Lung (tissue), 12 donors: ENCODE data around the gene ANKLE2. TPM values are rescaled to one million over a fixed set of nuclear protein-coding genes. Genes with fewer than 3 reads are reported as not detected.

Experiments used
- ATAC-seq: fragments of 200-7000 bp; cut with Tn5 transposase; one replicate; pipeline ENCODE4 v1.9.1; 2020; ENCODE audit warnings: moderate number of reproducible peaks; ENCODE audit not compliant: insufficient read depth, low FRiP score
- DNase-seq, 3 donors: peaks; one replicate each; pipeline ENCODE4 v3.0.0-alpha.2; 2013 to 2017
- H3K27ac ChIP-seq, 2 donors: one replicate each; pipeline ENCODE4 v1.5.1; 2013; ENCODE audit warnings: mild to moderate bottlenecking in 2 of 2, moderate library complexity in 2 of 2, control low read depth in 1 of 2, inconsistent platforms in 1 of 2, low read depth in 1 of 2, low read length in 1 of 2
- H3K27me3 ChIP-seq, 3 donors: one replicate each; pipeline ENCODE4 v1.5.1; 2013; ENCODE audit warnings: low read length in 2 of 3; ENCODE audit not compliant: control insufficient read depth in 3 of 3, insufficient read depth in 3 of 3
- H3K36me3 ChIP-seq, 4 donors: one replicate each; pipeline ENCODE4 v1.5.1; 2013; ENCODE audit warnings: low read length in 4 of 4, mild to moderate bottlenecking in 1 of 4, moderate library complexity in 1 of 4; ENCODE audit not compliant: control insufficient read depth in 4 of 4, insufficient read depth in 4 of 4
- H3K4me1 ChIP-seq, 5 donors: one replicate each; pipeline ENCODE4 v1.5.1; 2013; ENCODE audit warnings: low read length in 5 of 5, mild to moderate bottlenecking in 2 of 5, moderate library complexity in 1 of 5; ENCODE audit not compliant: control insufficient read depth in 5 of 5, insufficient read depth in 5 of 5
- H3K4me3 ChIP-seq: one replicate; pipeline ENCODE4 v1.5.1; 2013; ENCODE audit warnings: mild to moderate bottlenecking, control low read depth, moderate library complexity
- H3K9ac ChIP-seq, 2 donors: one replicate each; pipeline ENCODE4 v1.5.1; 2013; ENCODE audit warnings: low read length in 2 of 2, control low read depth in 1 of 2; ENCODE audit not compliant: insufficient read depth in 1 of 2
- H3K9me3 ChIP-seq, 4 donors: one replicate each; pipeline ENCODE4 v1.5.1; 2013; ENCODE audit warnings: low read length in 3 of 4, mild to moderate bottlenecking in 1 of 4, moderate library complexity in 1 of 4; ENCODE audit not compliant: control insufficient read depth in 4 of 4, insufficient read depth in 3 of 4
- CTCF ChIP-seq: IDR thresholded peaks from 2 replicates; pipeline ENCODE4 v1.5.1; 2012; ENCODE audit warnings: mild to moderate bottlenecking; ENCODE audit errors: control extremely low read depth, extremely low read depth
- WGBS, 2 donors: extraction: QIAGEN DNeasy Blood & Tissue Kit; methylation state at CpG; one replicate each; pipeline ENCODE4 v1.1.7; 2013; 5-methylcytosine and 5-hydroxymethylcytosine counted together
- polyA plus RNA-seq, 2 donors: library from polyadenylated mRNA; stranded (reverse); fragments of 200-250 nt; gene quantifications; one replicate each; pipeline ENCODE4 v1.2.1, GENCODE V29; 2013
- total RNA-seq, 2 donors: library from RNA; depleted of rRNA in 1 of 2; stranded (reverse); fragments of >200 nt in 1 of 2; gene quantifications; one replicate each; pipeline ENCODE4 v1.2.1, GENCODE V29; 2014 to 2021
- donor health status: control.
- donor health status: control.
- donor health status: Bipolar disorder and iron deficiency.
- donor health status: healthy.
- donor health status: DM: yes; HTN: yes; CAD: no.

ANKLE2 gene
- total and polyA plus RNA-seq, 4 donors: 35.9 to 60.5 (median 45.9) TPM

GRCh38 chr12:132771126-132771838 lies 9.7 kb upstream of the ANKLE2 start:
- ATAC-seq (no peak), DNase-seq (no peak)
- Histone ChIP-seq H3K4me3 (no peak overlapping the region), H3K4me1 (peaks cover 0 to 7% (median 5%) of the 10 kb centered on the region in 5 donors), H3K27me3 (no peaks in the 10 kb centered on the region), H3K9ac (no peak overlapping the region), H3K36me3 (peaks cover 18 to 39% (median 31%) of the 10 kb centered on the region in 4 donors), H3K9me3 (peaks cover 0 to 2% (median 0%) of the 10 kb centered on the region in 4 donors), H3K27ac (peak overlapping the region in 1 of 2 donors; percentile 4)
- WGBS, 2 donors: 65 to 85% methylated on average over 15 of the region's 15 CpGs
- no peak for TF ChIP-seq CTCF

GRCh38 chr12:132766380-132767085 lies 4.9 kb upstream of the ANKLE2 start:
- Histone ChIP-seq H3K4me3 (no peak overlapping the region), H3K9ac (no peak overlapping the region), H3K36me3 (peaks cover 4 to 10% (median 7%) of the 10 kb centered on the region in 4 donors), H3K9me3 (no peaks in the 10 kb centered on the region), H3K4me1 (peaks cover 0 to 12% (median 5%) of the 10 kb centered on the region in 5 donors), H3K27me3 (no peaks in the 10 kb centered on the region), H3K27ac (peak overlapping the region; percentile 47 to 79)
- 27 to 37% methylated on average over 27 of the region's 27 CpGs for WGBS, 2 donors
- DNase-seq (peak; percentile 81 to 87 (median 82)), ATAC-seq (no peak)
- TF ChIP-seq CTCF: no peak

GRCh38 chr12:132765361-132765760 lies 3.7 kb upstream of the ANKLE2 start:
- Histone ChIP-seq H3K27me3 (no peaks in the 10 kb centered on the region), H3K36me3 (peaks cover 0 to 9% (median 3%) of the 10 kb centered on the region in 4 donors), H3K9ac (no peak overlapping the region), H3K4me3 (no peak overlapping the region), H3K4me1 (peaks cover 0 to 12% (median 8%) of the 10 kb centered on the region in 5 donors), H3K27ac (peak overlapping the region in 1 of 2 donors; percentile 49), H3K9me3 (no peaks in the 10 kb centered on the region)
- ATAC-seq (no peak), DNase-seq (no peak)
- WGBS, 2 donors: 26 to 63% methylated on average over 11 of the region's 11 CpGs
- TF ChIP-seq CTCF: no peak
